Lung (tissue), 12 donors: ENCODE measurements around the gene LMBRD1. TPM values are rescaled to one million over a fixed set of nuclear protein-coding genes. Genes with fewer than 3 reads are reported as not detected.

Source experiments
- ATAC-seq: fragments of 200-7000 bp; cut with Tn5 transposase; one replicate; pipeline ENCODE4 v1.9.1; 2020; ENCODE audit warnings: moderate number of reproducible peaks; ENCODE audit not compliant: insufficient read depth, low FRiP score
- DNase-seq, 3 donors: peaks; one replicate each; pipeline ENCODE4 v3.0.0-alpha.2; 2013 to 2017
- H3K27ac ChIP-seq, 2 donors: one replicate each; pipeline ENCODE4 v1.5.1; 2013; ENCODE audit warnings: mild to moderate bottlenecking in 2 of 2, moderate library complexity in 2 of 2, control low read depth in 1 of 2, inconsistent platforms in 1 of 2, low read depth in 1 of 2, low read length in 1 of 2
- H3K27me3 ChIP-seq, 3 donors: one replicate each; pipeline ENCODE4 v1.5.1; 2013; ENCODE audit warnings: low read length in 2 of 3; ENCODE audit not compliant: control insufficient read depth in 3 of 3, insufficient read depth in 3 of 3
- H3K36me3 ChIP-seq, 4 donors: one replicate each; pipeline ENCODE4 v1.5.1; 2013; ENCODE audit warnings: low read length in 4 of 4, mild to moderate bottlenecking in 1 of 4, moderate library complexity in 1 of 4; ENCODE audit not compliant: control insufficient read depth in 4 of 4, insufficient read depth in 4 of 4
- H3K4me1 ChIP-seq, 5 donors: one replicate each; pipeline ENCODE4 v1.5.1; 2013; ENCODE audit warnings: low read length in 5 of 5, mild to moderate bottlenecking in 2 of 5, moderate library complexity in 1 of 5; ENCODE audit not compliant: control insufficient read depth in 5 of 5, insufficient read depth in 5 of 5
- H3K4me3 ChIP-seq: one replicate; pipeline ENCODE4 v1.5.1; 2013; ENCODE audit warnings: mild to moderate bottlenecking, control low read depth, moderate library complexity
- H3K9ac ChIP-seq, 2 donors: one replicate each; pipeline ENCODE4 v1.5.1; 2013; ENCODE audit warnings: low read length in 2 of 2, control low read depth in 1 of 2; ENCODE audit not compliant: insufficient read depth in 1 of 2
- H3K9me3 ChIP-seq, 4 donors: one replicate each; pipeline ENCODE4 v1.5.1; 2013; ENCODE audit warnings: low read length in 3 of 4, mild to moderate bottlenecking in 1 of 4, moderate library complexity in 1 of 4; ENCODE audit not compliant: control insufficient read depth in 4 of 4, insufficient read depth in 3 of 4
- WGBS, 2 donors: extraction: QIAGEN DNeasy Blood & Tissue Kit; methylation state at CpG; one replicate each; pipeline ENCODE4 v1.1.7; 2013; 5-methylcytosine and 5-hydroxymethylcytosine counted together
- polyA plus RNA-seq, 2 donors: library from polyadenylated mRNA; stranded (reverse); fragments of 200-250 nt; gene quantifications; one replicate each; pipeline ENCODE4 v1.2.1, GENCODE V29; 2013
- total RNA-seq, 2 donors: library from RNA; depleted of rRNA in 1 of 2; stranded (reverse); fragments of >200 nt in 1 of 2; gene quantifications; one replicate each; pipeline ENCODE4 v1.2.1, GENCODE V29; 2014 to 2021
- TF ChIP-seq, protein P1 (sequence below): IDR thresholded peaks from 2 replicates; pipeline ENCODE4 v1.5.1; 2012; ENCODE audit warnings: mild to moderate bottlenecking; ENCODE audit errors: control extremely low read depth, extremely low read depth
- donor health status: control.
- donor health status: control.
- donor health status: Bipolar disorder and iron deficiency.
- donor health status: healthy.
- donor health status: DM: yes; HTN: yes; CAD: no.

Gene LMBRD1
- total and polyA plus RNA-seq, 4 donors, result 31.2 to 102 (median 41.8) TPM

GRCh38 chr6:69796073-69796641 is 653 bp downstream of the LMBRD1 start:
- ATAC-seq (peak; percentile 30), DNase-seq (peak in 2 of 3 donors; percentile 71 to 80)
- Histone ChIP-seq H3K36me3 (no peaks in the 10 kb centered on the region), H3K4me1 (peaks cover 2 to 27% (median 10%) of the 10 kb centered on the region in 5 donors), H3K27me3 (no peaks in the 10 kb centered on the region), H3K4me3 (peak overlapping the region; percentile 79), H3K9me3 (no peaks in the 10 kb centered on the region), H3K27ac (peak overlapping the region; percentile 92 to 99), H3K9ac (peak overlapping the region; percentile 95 to 100)
- WGBS, 2 donors, result 1% methylated on average over 20 of the region's 20 CpGs
- TF ChIP-seq, protein P1, sequence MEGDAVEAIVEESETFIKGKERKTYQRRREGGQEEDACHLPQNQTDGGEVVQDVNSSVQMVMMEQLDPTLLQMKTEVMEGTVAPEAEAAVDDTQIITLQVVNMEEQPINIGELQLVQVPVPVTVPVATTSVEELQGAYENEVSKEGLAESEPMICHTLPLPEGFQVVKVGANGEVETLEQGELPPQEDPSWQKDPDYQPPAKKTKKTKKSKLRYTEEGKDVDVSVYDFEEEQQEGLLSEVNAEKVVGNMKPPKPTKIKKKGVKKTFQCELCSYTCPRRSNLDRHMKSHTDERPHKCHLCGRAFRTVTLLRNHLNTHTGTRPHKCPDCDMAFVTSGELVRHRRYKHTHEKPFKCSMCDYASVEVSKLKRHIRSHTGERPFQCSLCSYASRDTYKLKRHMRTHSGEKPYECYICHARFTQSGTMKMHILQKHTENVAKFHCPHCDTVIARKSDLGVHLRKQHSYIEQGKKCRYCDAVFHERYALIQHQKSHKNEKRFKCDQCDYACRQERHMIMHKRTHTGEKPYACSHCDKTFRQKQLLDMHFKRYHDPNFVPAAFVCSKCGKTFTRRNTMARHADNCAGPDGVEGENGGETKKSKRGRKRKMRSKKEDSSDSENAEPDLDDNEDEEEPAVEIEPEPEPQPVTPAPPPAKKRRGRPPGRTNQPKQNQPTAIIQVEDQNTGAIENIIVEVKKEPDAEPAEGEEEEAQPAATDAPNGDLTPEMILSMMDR, result no peak

GRCh38 chr6:69795469-69796072 is 1.2 kb downstream of the LMBRD1 start:
- Histone ChIP-seq H3K36me3 (no peaks in the 10 kb centered on the region), H3K9me3 (no peaks in the 10 kb centered on the region), H3K9ac (peak overlapping the region; percentile 95 to 100), H3K27ac (peak overlapping the region in 1 of 2 donors; percentile 92), H3K4me3 (no peak overlapping the region), H3K27me3 (no peaks in the 10 kb centered on the region), H3K4me1 (peaks cover 2 to 32% (median 13%) of the 10 kb centered on the region in 5 donors)
- ATAC-seq (no peak), DNase-seq (peak in 2 of 3 donors; percentile 63 to 67)
- 22 to 26% methylated on average over 5 of the region's 5 CpGs for WGBS, 2 donors
- TF ChIP-seq, protein P1, result no peak

GRCh38 chr6:69792292-69792691 is 4.5 kb downstream of the LMBRD1 start:
- H3K27ac ChIP-seq, result peak overlapping the region in 1 of 2 donors; percentile 72
- ATAC-seq, result no peak

More at GRCh38 chr6:69792292-69792691, 4.5 kb downstream of the LMBRD1 start:
- H3K4me1 ChIP-seq, result peaks cover 2 to 36% (median 13%) of the 10 kb centered on the region in 5 donors
- no peaks in the 10 kb centered on the region for H3K27me3 ChIP-seq
- no peak overlapping the region for H3K4me3 ChIP-seq
- no peaks in the 10 kb centered on the region for H3K9me3 ChIP-seq
- TF ChIP-seq, protein P1, result no peak
- peak; percentile 59 to 92 (median 86) for DNase-seq
- H3K36me3 ChIP-seq, result no peaks in the 10 kb centered on the region
- H3K9ac ChIP-seq, result no peak overlapping the region
